GM18868 (cell line): ENCODE results near the gene RNLS.

Experiments used
- ATAC-seq: cut with Tn5 transposase; IDR thresholded peaks from one replicate; pipeline ENCODE4 v1.9.1; 2021; ENCODE audit warnings: mild to moderate bottlenecking, moderate library complexity; ENCODE audit not compliant: unreplicated experiment

Gene RNLS

DNA sequence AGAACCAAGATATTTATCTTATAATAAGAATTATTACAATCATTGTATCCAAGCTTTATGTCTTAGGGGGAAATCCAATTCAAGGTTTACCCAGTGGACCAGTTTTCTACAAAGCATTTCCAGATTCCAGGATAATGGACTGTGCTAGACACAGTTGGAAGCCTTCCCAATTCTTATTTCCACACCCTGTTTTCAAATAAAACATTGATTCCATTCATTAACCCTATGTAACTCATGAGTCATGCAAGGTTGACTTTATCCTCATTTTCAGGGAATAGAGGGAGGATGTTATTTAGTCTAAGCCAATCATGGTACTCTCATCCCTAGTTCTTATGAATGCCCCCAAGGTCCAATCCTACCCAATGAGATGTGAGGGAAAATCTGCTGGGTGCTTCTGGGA, 145.7 kb downstream of the RNLS start:
- no peak for ATAC-seq

DNA sequence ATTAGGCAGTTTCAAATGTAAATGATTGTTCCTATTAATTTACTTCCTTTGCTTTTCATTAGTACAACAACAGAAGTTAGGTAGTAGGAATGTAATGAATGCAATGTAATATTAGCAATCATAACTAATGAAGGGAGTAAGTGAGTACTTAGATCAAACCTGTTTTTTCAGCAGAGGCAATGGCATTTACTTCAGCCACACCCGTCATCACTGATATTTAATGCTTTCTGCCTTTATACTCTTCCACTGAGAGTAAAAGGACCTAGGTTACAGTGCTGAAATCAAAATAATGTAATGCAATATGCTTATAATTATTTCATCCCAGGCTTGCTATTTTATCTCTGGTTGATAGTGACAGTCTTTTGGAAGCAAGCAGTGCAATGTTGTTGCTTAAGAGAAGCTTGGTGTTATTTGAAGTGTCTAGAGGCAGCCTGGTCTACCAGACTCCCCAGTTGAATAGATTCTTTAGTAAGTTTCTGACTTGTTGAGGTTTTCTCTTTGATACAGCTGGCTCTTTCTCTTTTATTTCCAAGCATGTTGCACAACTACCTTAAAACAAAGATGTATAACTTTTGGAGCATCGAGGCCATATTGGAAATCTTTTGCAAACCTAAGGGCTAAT, 149.4 kb downstream of the RNLS start:
- no peak for ATAC-seq

DNA sequence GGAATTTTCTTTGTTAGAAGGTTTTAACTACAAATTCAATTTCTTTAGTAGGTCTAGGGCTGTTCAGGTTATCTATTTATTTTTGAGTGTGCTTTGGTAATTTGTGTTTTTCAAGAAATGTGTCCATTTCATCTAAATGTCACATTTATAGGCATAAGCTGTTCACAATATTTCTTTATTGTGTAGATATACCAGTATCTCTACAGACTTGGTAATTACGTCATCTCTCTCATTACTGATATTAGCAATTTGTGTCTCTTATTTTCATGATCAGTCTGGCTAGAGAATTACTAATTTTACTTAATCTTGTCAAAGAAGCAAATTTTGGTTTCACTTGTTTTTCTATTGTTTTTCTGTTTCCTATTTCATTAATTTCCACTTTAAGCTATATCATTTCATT, 152.0 kb downstream of the RNLS start:
- ATAC-seq, result no peak

- no peak for ATAC-seq
Measured at GRCh38 chr10:88428976-88429375, 154.1 kb downstream of the RNLS start.

DNA sequence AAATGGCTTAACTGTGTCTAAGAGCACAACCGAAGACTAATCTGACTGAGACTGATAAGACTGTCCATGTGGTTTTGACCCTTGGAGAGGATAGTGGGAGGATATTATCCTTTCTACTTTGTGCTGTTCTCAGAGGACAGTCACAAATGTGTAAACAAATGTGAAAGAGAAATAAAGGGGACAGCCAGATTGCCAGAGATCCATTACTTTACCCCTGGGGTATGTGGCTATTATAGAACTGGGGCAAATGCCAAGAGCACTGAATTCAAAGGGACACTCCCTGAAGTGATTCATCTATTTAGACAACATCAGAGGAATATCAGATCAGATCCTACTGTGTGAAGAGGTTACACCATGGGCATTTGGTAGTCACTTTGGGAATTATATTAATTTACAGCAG, 154.7 kb downstream of the RNLS start:
- ATAC-seq, result no peak

DNA sequence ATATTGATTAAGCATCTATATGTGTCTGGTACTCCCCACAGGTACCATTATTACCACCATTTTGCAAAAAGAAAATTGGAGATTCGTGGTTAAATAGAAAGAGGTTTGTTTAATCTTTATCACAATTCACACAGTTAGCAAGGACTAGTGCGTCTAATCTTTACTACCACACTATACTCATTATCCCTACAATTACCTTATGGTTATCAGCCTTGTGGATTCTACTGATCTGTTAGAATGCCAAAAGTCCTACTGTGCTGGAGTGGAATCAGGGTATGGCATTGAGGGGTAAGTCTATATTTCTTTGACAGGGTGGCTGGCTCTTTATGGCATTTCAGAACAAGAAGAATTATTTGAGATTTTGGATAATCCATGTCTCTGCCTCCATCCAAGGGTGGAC, 156.1 kb downstream of the RNLS start:
- ATAC-seq, result no peak

DNA sequence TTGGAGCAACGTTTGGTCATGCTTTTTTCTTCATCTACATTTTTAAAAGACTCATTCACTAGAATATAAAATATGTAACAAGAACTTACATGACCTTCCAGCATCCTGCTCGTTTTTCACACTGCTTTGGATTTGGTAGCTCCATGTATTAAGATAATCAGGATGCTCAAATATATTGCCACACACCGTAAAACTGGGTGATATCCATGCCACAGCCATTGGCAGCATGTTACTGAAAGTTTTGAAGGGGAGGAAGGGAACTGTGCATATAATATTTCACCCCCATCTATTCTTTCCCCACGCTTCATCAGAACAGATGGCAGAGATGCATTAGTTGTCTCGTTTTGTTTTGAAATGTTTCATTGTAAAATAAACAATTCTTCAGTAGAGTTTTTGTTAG, 158.2 kb downstream of the RNLS start:
- no peak for ATAC-seq

GRCh38 chr10:88423732-88424131, 159.4 kb downstream of the RNLS start:
- ATAC-seq, result no peak

- no peak for ATAC-seq
Measured at GRCh38 chr10:88421590-88421989, 161.5 kb downstream of the RNLS start.

GRCh38 chr10:88418871-88419270, 164.2 kb downstream of the RNLS start:
- ATAC-seq, result no peak

- ATAC-seq, result no peak
Measured at GRCh38 chr10:88417387-88418030, 165.6 kb downstream of the RNLS start.

DNA sequence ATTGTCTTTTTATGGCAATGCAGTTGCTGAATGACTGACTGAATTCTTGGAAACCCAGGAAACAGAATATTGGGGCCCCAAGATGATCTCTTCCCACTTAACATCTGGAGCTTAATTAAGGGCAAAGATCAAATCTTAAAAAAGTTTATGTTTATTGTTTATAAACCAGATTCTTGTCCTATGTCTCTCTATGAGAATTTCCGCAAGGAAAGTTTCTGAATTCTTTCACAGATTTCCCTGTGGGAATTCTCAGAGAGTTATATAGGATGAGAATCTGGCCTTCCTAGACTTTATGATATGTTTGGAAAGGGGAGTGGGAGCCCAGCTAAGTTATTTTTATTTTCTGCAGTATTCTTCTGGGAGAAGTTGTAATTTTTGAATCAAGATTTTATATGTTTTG, 166.3 kb downstream of the RNLS start:
- ATAC-seq, result no peak

DNA sequence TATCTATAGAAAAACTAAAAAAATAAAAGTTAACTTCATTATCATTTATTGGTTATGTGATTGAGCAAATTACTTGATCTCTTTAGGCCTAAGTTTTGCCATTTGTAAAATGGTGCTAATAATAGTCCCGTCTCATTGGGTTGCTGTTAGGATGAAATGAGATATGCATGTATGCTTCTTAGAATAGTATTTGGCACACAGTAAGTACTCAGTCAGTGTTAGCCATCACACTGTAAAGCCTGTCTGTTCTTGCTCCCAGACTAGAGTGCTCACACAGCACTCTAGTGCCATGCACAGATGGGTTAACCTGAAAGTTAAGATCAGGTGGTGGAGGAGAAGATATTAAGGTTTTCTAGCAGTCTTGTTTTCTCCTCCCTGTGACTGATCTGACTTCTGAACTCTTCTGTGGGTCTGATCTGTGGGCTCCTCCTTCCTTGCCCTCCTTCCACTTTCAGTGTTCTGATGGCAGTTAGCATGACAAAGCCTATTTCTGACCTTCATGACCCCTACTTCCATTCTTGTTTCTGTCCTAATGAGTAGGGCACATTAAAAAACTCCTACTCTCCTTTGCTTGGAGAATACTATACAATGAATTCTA, 167.5 kb downstream of the RNLS start:
- no peak for ATAC-seq

GRCh38 chr10:88413412-88413811, 169.7 kb downstream of the RNLS start:
- ATAC-seq, result no peak

DNA sequence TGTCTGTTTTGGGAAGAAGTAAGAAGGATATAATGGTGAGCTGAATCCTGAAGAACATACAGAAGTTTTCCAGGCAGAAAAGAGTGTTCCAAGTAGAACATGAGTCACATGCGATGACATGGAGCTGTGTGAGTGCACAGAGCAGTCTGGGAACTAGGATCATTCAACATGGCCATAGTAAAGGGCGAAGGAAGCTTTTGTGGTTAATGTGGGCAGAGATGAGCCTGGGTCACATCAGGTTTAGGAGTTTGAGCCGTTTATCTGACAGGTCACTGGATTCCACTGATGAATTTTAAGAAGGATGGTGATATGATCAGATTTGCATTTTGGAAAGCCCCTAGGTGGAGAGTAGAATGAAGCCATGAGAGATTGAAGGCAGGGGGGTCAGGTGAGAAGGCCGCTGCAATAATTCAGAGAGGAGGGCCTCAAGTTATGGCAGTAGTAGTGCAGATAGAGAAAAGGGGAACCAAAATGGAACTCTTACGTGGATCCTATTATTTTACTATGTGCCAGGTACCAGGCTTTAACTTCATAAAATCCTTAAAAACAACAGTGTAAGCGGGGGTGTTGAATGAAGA, 171.3 kb downstream of the RNLS start:
- peak; percentile 36 for ATAC-seq

DNA sequence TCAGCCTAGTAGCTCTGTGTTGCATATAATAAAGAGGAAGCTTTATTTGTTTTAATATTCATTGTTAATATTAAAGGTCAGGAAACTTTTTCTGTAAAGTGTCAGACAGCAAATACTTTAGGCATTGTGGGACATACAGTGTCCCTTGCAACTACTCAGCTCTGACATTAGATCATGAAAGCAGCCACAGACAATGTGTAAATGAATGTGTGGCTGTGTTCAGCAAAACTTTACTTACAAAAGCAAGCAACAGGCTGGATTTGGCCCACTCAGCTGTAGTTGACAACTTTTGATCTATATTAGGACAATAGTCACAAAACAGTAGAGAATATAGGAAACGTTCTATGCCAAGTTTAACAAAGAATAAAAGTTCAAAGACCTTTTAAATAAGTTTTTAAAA, 173.3 kb downstream of the RNLS start:
- ATAC-seq, result no peak

- peak; percentile 68 for ATAC-seq
Measured at GRCh38 chr10:88409236-88409635, 173.9 kb downstream of the RNLS start.

- no peak for ATAC-seq
Measured at GRCh38 chr10:88408096-88408495, 175.0 kb downstream of the RNLS start.

GRCh38 chr10:88404133-88404532, 179.0 kb downstream of the RNLS start:
- ATAC-seq, result no peak

GRCh38 chr10:88401671-88402347, 181.3 kb downstream of the RNLS start:
- ATAC-seq, result no peak

- no peak for ATAC-seq
Measured at GRCh38 chr10:88399240-88399639, 183.9 kb downstream of the RNLS start.

DNA sequence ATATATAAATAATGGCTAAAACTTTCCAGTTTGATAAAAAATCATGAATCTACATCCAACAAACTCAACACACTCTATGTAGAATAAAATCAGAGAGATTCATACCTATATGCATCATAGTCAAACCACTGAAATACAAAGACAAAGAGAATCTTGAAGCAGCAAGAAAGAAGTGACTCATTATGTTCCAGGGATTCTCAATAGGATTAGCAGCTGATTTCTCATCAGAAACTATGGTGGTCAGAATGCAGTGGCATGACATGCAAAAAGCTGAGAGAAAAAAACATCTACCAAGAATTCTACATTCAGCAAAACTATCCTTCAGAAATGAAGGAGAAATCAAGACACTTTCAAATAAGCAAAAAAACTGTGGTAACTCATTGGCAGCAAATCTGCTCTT, 187.4 kb downstream of the RNLS start:
- no peak for ATAC-seq
